ENCODE measurements around the gene WNT1.

- TF ChIP-seq CTCF (IDR thresholded peaks at IDR 0.05; ENCODE audit: low read depth, low read length) (no peak), EZH2phosphoT487 (IDR thresholded peaks at IDR 0.05; ENCODE audit: low read depth) (no peak)
These were observed 849 bp downstream of the WNT1 start for GRCh38 chr12:48978741-48979601.

All from OCI-LY3 (cell line).